ENCODE data around the gene SPON1. TPM values are rescaled to one million over a fixed set of nuclear protein-coding genes. Genes with fewer than 3 reads are reported as not detected.

SPON1 gene
- total RNA-seq, 2 experiments from 2014 or later, result 0.96 to 1.4 TPM

GRCh38 chr11:14073849-14074476, 111.4 kb downstream of the SPON1 start:
- CTCF ChIA-PET, result interaction anchor here (0.9 to 1.0 kb wide), 2 partner anchors 13 to 73 kb away, joined by 3 read pairs; no protein-coding TSS in a partner anchor
- peaks cover 46% of the 10 kb centered on the region for H3K4me1 Mint-ChIP-seq (ENCODE audit: low read depth)
- peak overlapping the region; percentile 64 for H3K27ac Mint-ChIP-seq

DNA sequence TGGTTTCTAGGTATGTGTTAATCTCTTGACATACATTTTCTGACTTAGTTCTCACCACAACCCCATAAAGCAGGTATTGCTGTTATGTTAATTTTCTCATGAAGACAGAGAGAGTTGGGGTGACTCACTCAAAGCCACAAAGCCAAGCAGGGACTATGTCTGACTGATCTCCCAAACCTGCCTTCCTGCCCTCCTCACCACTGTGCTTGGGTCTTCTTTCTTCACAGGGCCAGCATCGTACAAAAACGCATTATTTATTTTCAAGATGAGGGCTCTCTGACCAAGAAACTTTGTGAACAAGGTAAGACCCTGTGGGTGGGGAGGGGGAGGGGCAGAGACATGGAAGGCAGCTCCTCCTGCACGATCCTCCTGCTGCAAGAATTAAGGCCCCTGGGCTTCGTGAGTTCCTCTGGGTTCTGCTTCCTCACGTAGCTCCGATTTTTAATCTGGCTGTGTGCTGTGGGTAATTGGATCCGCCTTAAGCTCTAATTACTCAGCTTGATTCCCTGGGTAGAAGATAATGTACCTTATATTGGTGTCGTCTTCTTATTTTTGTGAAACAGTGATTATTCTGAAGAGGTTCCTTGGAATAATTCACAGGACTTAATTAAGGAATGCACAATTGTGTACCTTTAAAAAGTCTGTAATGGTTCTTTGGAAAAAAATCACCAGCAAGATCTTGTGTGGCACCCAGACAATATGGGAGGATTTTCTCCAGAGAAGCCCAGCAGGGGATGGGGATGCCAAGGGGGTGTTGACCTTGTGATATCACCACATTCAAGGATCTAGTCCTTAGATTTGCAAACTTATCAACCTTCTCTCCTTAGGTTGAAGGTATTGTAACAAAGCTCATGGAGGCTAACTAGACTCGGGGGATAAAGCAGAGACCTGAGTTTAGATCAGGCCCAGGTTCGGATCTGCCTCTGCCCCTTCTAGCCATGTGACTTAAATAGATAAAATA, 112.9 kb downstream of the SPON1 start:
- Mint-ChIP-seq H3K9me3 (no peaks in the 10 kb centered on the region), H3K27me3 (no peaks in the 10 kb centered on the region), H3K27ac (peak overlapping the region; percentile 64), H3K36me3 (ENCODE audit: low read depth) (no peaks in the 10 kb centered on the region), H3K4me1 (ENCODE audit: low read depth) (peaks cover 56% of the 10 kb centered on the region), H3K4me3 (peak overlapping the region; percentile 68)
- DNase-seq (peak; percentile 85), ATAC-seq (peak; percentile 95)
- CTCF ChIA-PET, result interaction anchor here (0.9 to 1.8 kb wide), 3 partner anchors 9 to 72 kb away, joined by 3 to 5 read pairs (median 4); no protein-coding TSS in a partner anchor
- no peak for TF ChIP-seq CTCF (IDR thresholded peaks at IDR 0.05)
- POLR2A ChIA-PET, result interaction anchor here (0.6 to 1.6 kb wide), 3 partner anchors 10 to 14 kb away, joined by 3 to 7 read pairs (median 4); no protein-coding TSS in a partner anchor
- intact Hi-C loops (cut with micrococcal nuclease), result no loop called here

More at GRCh38 chr11:14073849-14074476, 111.4 kb downstream of the SPON1 start:
- TF ChIP-seq CTCF (IDR thresholded peaks at IDR 0.05), result no peak
- DNase-seq, result no peak
- POLR2A ChIA-PET, result interaction anchor here (0.7 to 1.6 kb wide), 2 partner anchors 10 to 94 kb away, joined by 3 to 7 read pairs; no protein-coding TSS in a partner anchor
- no peak for ATAC-seq
- Mint-ChIP-seq H3K9me3 (no peaks in the 10 kb centered on the region), H3K36me3 (ENCODE audit: low read depth) (no peaks in the 10 kb centered on the region), H3K4me3 (no peak overlapping the region), H3K27me3 (no peaks in the 10 kb centered on the region)
- intact Hi-C loops (cut with micrococcal nuclease), result no loop called here

DNA sequence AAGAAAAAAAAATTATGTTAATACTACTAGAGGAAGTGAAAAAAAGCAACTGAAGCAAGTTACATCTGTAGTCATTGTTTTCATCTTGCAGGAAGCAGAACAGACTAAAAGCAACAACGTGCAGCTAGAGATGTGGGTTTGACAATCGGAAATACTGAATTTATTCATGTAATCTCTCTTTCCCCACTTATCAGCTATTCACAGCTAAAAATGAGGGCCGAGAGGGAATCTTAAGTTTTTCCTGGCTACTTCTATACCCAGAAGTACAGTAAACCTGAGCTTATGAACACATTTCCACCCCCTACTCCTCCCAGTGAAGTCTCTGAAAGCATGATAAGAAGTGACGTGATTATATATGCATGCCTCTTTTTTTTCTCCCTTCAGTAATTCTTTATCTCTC, 116.5 kb downstream of the SPON1 start:
- intact Hi-C loops (cut with micrococcal nuclease), result no loop called here
- no peak for DNase-seq
- Mint-ChIP-seq H3K27me3 (no peaks in the 10 kb centered on the region), H3K4me1 (ENCODE audit: low read depth) (peaks cover 59% of the 10 kb centered on the region), H3K9me3 (no peaks in the 10 kb centered on the region), H3K27ac (peak overlapping the region; percentile 86), H3K4me3 (peak overlapping the region; percentile 63), H3K36me3 (ENCODE audit: low read depth) (peaks cover 2% of the 10 kb centered on the region)
- POLR2A ChIA-PET, result interaction anchor here (1.0 kb wide), 1 partner anchor 11 kb away, joined by 3 read pairs; no protein-coding TSS in a partner anchor
- CTCF ChIA-PET, result interaction anchor here (0.7 to 1.4 kb wide), 2 partner anchors 69 to 122 kb away, joined by 3 to 4 read pairs; no protein-coding TSS in a partner anchor
- TF ChIP-seq CTCF (IDR thresholded peaks at IDR 0.05), result no peak
- ATAC-seq, result peak; percentile 28

DNA sequence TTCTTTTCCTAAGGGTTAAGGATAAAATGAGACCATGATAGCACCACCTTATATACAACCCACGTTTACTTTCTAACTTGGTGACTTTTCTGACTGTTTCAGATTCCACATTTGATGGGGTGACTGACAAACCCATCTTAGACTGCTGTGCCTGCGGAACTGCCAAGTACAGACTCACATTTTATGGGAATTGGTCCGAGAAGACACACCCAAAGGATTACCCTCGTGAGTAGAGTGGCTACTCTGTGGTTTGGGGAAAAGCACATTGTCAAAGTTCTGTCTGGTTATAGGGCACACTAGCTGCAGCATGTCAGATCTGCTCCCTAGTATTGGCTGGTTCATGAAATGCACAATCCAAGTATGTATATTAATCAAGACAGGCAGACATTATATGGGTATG, 117.3 kb downstream of the SPON1 start:
- peaks cover 51% of the 10 kb centered on the region for H3K4me1 Mint-ChIP-seq (ENCODE audit: low read depth)
- intact Hi-C loops (cut with micrococcal nuclease), result no loop called here
- H3K27ac Mint-ChIP-seq, result peak overlapping the region; percentile 86

More for the DNA sequence above, 117.3 kb downstream of the SPON1 start:
- H3K4me3 Mint-ChIP-seq, result no peak overlapping the region
- peaks cover 2% of the 10 kb centered on the region for H3K36me3 Mint-ChIP-seq (ENCODE audit: low read depth)
- DNase-seq, result no peak
- no peaks in the 10 kb centered on the region for H3K9me3 Mint-ChIP-seq
- H3K27me3 Mint-ChIP-seq, result no peaks in the 10 kb centered on the region
- no peak for TF ChIP-seq CTCF (IDR thresholded peaks at IDR 0.05)
- ATAC-seq, result no peak
- POLR2A ChIA-PET, result interaction anchor here (1.0 kb wide), 1 partner anchor 10 kb away, joined by 3 read pairs; no protein-coding TSS in a partner anchor
- CTCF ChIA-PET, result no interaction called here

Data from activated CD8-positive, alpha-beta T cell treated with anti-CD3 and anti-CD28 coated beads for 36 hours (primary cell).